Measurements from ENCODE around the gene FAM210B. TPM values are rescaled to one million over a fixed set of nuclear protein-coding genes. Genes with fewer than 3 reads are reported as not detected.

The FAM210B gene
- total and polyA plus RNA-seq, 2 of the 13 experiments (the other 11 are each of a cell fraction or from before 2014, with no cell fraction given) = 75.9 to 107 TPM

- TF ChIP-seq, protein P1, sequence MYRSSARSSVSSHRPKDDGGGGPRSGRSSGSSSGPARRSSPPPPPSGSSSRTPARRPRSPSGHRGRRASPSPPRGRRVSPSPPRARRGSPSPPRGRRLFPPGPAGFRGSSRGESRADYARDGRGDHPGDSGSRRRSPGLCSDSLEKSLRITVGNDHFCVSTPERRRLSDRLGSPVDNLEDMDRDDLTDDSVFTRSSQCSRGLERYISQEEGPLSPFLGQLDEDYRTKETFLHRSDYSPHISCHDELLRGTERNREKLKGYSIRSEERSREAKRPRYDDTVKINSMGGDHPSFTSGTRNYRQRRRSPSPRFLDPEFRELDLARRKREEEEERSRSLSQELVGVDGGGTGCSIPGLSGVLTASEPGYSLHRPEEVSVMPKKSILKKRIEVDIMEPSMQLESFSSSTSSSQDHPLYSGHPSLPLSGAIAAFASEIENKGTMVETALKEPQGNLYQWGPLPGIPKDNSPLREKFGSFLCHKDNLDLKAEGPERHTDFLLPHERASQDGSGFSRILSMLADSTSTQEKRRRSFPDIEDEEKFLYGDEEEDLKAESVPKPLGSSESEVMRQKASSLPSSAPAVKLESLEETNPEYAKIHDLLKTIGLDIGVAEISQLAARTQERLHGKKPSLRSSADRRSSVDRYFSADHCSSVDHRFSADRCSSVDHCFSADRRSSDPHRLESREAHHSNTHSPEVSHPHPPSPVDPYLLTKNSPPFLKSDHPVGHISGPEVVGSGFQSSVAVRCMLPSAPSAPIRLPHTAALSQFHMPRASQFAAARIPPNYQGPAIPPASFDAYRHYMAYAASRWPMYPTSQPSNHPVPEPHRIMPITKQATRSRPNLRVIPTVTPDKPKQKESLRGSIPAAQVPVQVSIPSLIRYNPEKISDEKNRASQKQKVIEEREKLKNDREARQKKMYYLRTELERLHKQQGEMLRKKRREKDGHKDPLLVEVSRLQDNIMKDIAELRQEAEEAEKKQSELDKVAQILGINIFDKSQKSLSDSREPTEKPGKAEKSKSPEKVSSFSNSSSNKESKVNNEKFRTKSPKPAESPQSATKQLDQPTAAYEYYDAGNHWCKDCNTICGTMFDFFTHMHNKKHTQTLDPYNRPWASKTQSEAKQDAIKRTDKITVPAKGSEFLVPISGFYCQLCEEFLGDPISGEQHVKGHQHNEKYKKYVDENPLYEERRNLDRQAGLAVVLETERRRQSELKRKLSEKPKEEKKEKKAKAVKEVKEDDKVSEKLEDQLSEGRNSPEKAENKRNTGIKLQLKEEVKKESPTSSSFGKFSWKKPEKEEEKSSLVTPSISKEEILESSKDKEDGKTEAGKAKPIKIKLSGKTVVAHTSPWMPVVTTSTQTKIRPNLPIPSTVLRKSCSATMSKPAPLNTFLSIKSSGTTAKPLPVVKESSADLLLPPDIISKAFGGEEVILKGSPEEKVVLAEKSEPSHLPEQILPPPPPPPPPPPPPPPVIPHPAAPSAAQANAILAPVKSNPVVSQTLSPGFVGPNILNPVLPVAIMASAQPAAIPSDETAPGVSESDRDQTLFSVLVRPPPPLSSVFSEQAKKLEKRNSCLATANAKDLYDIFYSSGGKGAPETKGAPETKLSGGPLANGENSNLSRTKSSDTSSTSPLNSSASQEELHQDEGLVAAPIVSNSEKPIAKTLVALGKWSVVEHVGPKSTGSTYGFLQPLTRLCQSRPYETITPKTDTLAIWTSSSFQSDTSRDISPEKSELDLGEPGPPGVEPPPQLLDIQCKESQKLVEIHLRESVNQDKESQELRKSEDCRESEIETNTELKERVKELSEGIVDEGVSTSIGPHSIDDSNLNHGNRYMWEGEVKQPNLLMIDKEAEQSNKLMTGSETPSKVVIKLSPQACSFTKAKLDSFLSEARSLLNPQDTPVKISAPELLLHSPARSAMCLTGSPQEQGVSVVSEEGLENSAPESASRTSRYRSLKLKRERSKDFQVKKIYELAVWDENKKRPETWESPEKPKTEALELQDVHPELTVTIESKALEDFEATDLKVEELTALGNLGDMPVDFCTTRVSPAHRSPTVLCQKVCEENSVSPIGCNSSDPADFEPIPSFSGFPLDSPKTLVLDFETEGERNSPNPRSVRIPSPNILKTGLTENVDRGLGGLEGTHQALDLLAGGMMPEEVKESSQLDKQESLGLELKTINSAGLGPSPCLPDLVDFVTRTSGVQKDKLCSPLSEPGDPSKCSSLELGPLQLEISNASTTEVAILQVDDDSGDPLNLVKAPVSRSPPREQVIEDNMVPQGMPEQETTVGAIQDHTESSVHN (CRISPR knock-in tag; IDR thresholded peaks at IDR 0.05) = no peak
- no peak for TF ChIP-seq ZMYM3 (CRISPR knock-in tag; IDR thresholded peaks at IDR 0.05)
- TF ChIP-seq PATZ1 (CRISPR knock-in tag; IDR thresholded peaks at IDR 0.05) = no peak
- TF ChIP-seq NR2F2 (IDR thresholded peaks at IDR 0.05; ENCODE audit: borderline replicate concordance, low read depth) = no peak
- no peak for TF ChIP-seq NR3C1 (CRISPR knock-in tag; IDR thresholded peaks at IDR 0.05)
- TF ChIP-seq, protein P2, sequence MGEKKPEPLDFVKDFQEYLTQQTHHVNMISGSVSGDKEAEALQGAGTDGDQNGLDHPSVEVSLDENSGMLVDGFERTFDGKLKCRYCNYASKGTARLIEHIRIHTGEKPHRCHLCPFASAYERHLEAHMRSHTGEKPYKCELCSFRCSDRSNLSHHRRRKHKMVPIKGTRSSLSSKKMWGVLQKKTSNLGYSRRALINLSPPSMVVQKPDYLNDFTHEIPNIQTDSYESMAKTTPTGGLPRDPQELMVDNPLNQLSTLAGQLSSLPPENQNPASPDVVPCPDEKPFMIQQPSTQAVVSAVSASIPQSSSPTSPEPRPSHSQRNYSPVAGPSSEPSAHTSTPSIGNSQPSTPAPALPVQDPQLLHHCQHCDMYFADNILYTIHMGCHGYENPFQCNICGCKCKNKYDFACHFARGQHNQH (CRISPR knock-in tag; IDR thresholded peaks at IDR 0.05) = no peak
- TF ChIP-seq ZNF670 (CRISPR knock-in tag; IDR thresholded peaks at IDR 0.05; ENCODE audit: borderline replicate concordance) = no peak; the same call in 1 of the 2 replicates
- TF ChIP-seq ZNF18 (CRISPR knock-in tag; IDR thresholded peaks at IDR 0.05; ENCODE audit: insufficient replicate concordance) = no peak
- TF ChIP-seq RXRB (CRISPR knock-in tag; IDR thresholded peaks at IDR 0.05; ENCODE audit: borderline replicate concordance) = no peak
- TF ChIP-seq CEBPG (CRISPR knock-in tag; IDR thresholded peaks at IDR 0.05) = peak; percentile 97
- no peak for TF ChIP-seq MED13 (CRISPR knock-in tag; IDR thresholded peaks at IDR 0.05)
- no peak for TF ChIP-seq GMEB2 (CRISPR knock-in tag; IDR thresholded peaks at IDR 0.05; ENCODE audit: low read depth)
- TF ChIP-seq ZNF709 (CRISPR knock-in tag; IDR thresholded peaks at IDR 0.05) = no peak
- no peak for TF ChIP-seq GZF1 (CRISPR knock-in tag; IDR thresholded peaks at IDR 0.05)
- TF ChIP-seq DNMT1 (CRISPR knock-in tag; IDR thresholded peaks at IDR 0.05) = 0 out of 2 replicates have a peak, but pooled peaks have one; percentile 54
These were observed 53.1 kb downstream of the FAM210B start, which contains the start of gene CASS4 (continued) for GRCh38 chr20:56411759-56412472.
